ENCODE results near the gene CEACAM16.

CEACAM16 gene

GRCh38 chr19:44746616-44746945 is 47.6 kb downstream of the CEACAM16 start:
- no peak for DNase-seq (ENCODE audit: low spot score)

DNA sequence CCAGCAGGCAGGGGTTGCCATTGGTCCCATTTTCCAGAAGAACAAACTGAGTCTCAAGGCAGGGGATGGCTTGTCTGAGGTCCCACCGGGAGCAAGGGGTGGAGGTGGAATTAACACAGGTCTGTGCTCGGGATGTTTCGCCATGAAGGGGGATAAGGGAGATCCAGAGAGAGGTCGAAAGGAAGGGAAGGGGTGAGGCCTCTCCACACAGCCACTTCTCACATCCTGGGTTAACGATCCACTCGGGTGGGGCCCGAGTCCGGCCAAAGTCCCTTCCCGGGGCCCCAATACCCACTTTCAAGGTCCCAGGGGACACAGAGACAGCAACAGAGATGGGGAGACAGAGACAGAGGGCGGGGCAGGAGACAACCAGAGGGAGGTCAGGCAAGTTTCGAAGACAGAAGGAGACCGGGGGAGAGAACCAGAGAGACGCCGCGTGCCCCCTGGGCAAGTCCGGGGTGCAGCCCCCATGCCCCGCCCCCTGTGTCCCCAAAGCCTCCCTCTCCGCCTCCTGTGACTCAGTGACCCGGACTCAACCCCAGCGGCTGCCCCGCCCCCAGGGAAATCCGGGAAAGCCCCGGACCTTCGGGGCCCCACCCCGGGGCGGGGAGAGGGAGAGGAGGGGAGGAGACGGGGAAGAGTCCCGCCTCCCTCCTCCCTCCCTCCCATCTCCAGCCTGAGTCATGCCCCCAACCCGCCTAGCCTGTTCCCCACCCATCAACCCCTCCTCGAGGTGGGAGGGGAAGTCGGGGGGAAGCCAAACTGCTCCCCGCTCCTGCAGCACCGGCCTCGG is 48.2 kb downstream of the CEACAM16 start:
- peak; percentile 73 for DNase-seq (ENCODE audit: low spot score)

DNA sequence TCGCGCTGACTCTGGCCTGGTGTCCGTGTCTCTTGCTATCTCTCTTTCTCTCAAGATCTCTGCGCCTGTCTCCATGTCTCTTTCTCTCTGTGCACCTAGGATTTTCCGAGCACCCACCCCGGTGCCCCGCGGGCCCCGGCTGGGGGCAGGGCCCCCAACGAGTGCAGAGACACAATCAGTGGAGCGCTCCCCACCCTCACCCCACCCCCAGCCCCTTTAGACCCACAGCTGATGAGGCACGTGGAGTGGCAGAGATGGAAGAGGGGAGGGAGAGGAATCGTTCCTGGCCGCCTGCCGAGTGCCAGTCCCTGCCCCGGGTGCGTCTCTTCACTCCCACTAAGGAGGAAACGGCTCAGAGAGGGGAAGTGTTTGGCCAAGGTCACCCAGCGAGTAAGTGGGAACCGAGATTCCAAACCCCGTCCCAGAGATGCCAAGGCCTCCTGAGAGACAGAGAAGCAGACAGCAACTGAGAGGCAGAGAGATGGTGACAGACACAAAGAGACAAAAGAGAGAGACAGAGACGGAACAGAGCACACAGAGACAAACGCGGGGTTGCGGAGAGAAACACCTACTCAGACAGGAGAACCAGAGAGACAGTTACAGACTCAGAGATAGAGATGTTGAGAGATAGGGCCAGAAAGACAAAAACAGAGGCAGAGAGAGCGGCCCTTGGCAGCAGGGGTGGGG is 48.9 kb downstream of the CEACAM16 start:
- DNase-seq (ENCODE audit: low spot score): peak; percentile 58

GRCh38 chr19:44748426-44749254 is 49.7 kb downstream of the CEACAM16 start, which contains the start of gene BCL3:
Gene BCL3, plus strand, starts transcription at chr19:44748708. Its CDS starts 83 bp downstream, at chr19:44748791.
- no peak for DNase-seq (ENCODE audit: low spot score)

- DNase-seq (ENCODE audit: low spot score): no peak
Observed at GRCh38 chr19:44749292-44749691, 50.3 kb downstream of the CEACAM16 start.

DNA sequence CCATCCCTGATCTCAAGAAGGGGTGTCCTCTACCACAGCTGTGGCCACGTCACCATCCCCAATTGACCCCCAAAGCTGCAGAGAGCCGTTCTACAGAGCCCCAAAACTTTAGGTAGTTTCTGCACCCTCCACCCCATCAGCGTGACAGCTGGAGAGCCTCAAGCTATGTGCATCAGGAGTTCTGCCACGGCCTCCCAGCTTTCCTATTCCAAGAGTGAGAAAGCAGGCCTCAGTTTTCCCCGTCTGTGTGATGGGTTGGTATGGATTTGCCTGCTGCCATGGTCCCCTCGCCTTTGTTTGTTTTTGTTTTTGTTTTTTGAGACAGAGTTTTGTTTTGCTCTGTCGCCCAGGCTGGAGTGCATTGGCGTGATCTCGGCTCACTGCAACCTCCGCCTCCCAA is 51.0 kb downstream of the CEACAM16 start:
- no peak for DNase-seq (ENCODE audit: low spot score)

DNA sequence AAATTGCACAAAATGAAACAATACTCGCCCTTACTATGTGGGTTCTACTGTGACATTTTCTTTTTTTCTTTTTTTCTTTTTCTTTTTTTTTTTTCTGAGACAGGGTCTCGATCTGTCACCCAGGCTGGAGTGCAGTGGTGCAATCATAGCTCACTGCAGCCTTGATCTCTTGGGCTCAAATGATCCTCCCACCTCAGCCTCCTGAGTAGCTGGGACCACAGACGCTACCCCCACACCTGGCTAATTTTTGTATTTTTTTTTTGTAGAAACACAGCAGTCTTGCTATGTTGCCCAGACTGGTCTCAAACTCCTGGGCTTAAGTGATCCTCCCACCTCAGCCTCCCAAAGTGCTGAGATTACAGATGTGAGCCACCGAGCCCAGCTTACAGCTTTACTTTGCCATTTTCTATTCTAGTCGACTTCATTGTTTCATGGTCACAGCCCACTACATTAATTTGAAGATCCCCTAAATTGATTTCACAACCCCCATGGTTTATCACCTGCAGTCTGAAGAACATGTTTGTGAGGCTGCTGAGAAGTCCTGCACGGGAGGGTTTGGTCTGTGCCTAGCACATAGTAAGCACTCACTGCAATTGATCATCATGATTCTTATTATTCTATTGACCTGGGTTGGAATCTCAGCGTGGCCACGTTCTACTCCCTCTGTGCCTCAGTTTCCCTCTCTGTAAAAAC is 53.3 kb downstream of the CEACAM16 start:
- DNase-seq (ENCODE audit: low spot score): no peak

DNA sequence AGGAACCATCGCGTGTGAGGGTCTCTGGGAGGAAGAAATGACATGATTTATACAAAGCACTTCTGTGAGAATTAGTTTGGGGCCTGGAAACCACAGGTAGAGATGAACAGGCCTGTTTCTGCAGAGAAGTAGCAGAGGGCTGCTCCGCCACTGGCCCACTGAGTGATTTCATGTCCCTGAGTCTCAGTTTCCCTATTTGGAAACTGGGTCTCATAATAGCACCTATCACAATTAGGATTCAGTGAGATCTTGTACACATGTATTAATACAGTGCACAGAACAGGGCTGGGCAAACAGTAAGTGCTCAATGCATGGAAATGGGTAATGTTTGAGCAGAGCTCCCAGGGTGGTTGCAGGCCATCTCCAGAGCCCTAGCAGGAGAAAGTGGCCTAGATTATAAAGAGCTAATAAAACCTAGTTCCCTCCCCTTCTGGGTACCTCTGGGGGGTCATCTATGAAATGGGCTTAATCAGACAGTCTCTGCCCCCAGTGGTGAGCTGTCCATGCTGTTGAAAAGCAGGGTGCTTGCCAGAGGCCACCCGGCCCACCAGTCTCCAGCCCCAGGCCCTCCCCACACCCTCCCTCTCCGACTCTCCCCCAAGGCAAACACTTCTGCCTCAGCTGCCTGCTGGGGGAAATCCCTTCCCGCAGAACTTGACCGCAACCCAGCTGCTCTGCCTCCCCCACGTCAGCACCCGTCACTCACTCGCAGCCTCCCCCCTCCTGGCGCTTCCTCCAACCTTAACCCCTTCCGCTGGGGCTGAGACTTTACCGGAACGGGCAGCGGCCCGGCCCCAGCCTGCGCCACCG is 54.1 kb downstream of the CEACAM16 start:
- no peak for DNase-seq (ENCODE audit: low spot score)

GRCh38 chr19:44753626-44753931 is 54.6 kb downstream of the CEACAM16 start:
- no peak for DNase-seq (ENCODE audit: low spot score)

GRCh38 chr19:44753932-44754749 is 55.2 kb downstream of the CEACAM16 start:
- peak; percentile 25 for DNase-seq (ENCODE audit: low spot score)

GRCh38 chr19:44754750-44755080 is 55.8 kb downstream of the CEACAM16 start:
- DNase-seq (ENCODE audit: low spot score): no peak

DNA sequence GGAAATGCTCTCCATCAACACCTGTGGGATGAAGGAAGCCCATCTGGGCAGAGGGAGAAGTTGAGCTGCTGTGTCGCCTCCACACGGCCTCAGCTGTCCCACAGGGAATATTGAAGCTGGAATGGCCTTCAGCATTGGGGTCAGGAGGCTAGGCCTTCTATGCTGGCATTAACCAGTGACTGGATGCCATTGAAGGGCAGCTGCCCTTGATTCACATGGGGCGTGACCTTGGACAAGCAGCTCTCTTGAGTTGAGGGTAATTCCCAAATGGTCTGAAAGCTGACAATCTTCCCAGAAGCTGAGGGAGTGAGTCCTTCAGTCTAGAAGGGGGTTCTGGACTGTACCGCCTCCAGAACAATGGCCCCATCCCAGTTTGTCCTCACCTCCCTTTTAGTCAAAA is 56.3 kb downstream of the CEACAM16 start:
- no peak for DNase-seq (ENCODE audit: low spot score)

- no peak for DNase-seq (ENCODE audit: low spot score)
Observed at GRCh38 chr19:44756089-44756562, 57.2 kb downstream of the CEACAM16 start.

DNA sequence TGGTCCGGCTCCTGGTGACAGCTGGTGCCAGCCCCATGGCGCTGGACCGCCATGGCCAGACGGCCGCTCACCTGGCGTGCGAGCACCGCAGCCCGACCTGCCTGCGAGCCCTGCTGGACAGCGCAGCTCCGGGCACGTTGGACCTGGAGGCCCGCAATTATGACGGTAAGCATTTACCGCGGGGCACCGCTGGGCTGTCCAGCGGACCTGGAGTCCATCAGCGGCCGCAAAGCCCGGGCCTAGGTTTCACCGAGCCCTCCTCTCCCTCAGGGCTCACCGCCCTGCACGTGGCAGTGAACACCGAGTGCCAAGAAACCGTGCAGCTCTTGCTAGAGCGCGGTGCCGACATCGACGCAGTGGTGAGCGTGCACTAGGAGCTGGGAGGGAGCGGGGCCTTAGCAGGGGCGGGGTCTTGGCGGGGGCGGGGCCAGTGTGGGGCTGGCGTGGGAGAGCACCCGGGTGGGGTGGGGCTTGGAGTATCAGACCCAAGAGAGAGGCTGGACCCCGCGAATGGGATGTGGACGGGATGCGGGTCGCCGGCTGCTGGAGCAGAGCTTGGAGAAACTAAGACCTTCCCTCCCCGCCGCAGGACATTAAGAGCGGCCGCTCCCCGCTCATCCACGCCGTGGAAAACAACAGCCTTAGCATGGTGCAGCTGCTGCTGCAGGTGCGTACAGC is 58.2 kb downstream of the CEACAM16 start:
- no peak for DNase-seq (ENCODE audit: low spot score)

GRCh38 chr19:44757735-44758505 is 59.0 kb downstream of the CEACAM16 start:
- DNase-seq (ENCODE audit: low spot score): no peak

GRCh38 chr19:44758596-44758995 is 59.6 kb downstream of the CEACAM16 start:
- no peak for DNase-seq (ENCODE audit: low spot score)

DNA sequence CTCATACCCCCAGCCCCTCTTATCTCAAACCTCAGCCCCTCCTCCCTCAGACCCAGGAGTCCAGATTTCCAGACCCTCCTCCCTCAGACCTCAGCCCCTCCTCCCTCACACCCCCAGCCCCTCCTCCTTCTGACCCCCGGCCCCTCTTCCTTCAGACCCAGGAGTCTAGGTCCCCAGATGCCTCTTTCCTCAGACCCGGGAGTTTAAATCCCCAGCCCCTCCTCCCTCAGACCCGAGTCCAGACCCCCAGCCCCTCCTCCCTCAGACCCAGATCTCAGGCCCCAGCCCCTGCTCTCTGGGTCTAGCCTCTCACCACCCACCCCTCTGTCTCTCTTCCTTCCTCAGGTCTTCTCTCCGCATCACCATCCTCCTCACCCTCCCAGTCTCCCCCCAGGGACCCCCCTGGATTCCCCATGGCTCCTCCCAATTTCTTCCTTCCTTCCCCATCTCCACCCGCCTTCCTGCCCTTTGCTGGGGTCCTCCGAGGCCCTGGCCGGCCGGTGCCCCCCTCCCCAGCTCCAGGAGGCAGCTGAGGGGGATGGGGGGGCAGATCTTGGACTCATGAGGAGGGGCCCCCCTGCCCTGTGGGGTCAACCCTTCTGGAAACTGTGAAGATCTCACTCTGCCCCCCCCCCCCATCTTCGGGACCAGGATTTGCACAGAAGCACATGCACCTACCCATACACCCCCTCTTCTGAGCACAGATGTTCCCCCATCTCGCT is 60.3 kb downstream of the CEACAM16 start:
- DNase-seq (ENCODE audit: low spot score): no peak

Data from cerebellar cortex (tissue), 1 donor.